Stimulated activated naive CD4-positive, alpha-beta T cell treated with Interleukin-2 at 50 U/mL for 16 hours (primary cell): ENCODE measurements around the gene NEU2.
"Not testable (repeated sequence)": the region's sequence is repeated elsewhere in the genome, so short reads cannot be mapped to it uniquely, and the experiment has no call there.

Source experiments
- DNase-seq: peaks from one replicate; lab custom pipeline; 2025; lab: John Stamatoyannopoulos, UW

Gene NEU2

DNA sequence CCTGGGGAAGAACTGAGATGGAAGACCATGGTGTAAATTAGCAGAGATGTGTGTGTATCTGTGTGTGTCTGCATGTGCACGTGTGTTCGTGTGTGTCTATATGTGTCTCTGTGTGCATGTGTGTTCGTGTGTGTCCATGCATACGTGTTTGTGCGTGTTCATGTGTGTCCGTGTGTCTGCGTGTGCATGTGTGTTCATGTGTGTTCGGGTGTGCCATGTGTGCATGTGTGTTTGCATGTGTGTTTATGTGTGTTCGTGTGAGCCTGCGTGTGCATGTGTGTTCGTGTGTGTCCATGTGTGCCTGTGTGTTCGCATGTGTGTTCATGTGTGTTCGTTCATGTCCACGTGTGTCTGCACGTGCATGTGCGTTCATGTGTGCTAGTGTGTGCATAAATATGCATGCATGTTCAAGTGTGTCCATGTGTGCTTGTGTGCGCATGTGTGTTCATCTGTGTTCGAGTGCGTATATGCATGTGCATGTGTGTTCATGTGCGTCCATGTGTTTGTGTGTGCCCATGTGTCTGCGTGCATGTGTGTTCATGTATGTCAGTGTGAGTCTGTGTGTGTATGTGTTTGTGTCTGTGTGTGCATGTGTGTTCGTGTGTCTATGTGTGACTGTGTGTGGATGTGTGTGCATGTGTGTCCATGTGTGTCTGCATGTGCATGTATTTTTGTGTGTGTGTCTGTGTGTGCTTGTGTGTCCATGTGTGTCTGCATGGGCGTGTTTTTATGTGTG is 3.1 kb downstream of the NEU2 start:
- no peak for DNase-seq

DNA sequence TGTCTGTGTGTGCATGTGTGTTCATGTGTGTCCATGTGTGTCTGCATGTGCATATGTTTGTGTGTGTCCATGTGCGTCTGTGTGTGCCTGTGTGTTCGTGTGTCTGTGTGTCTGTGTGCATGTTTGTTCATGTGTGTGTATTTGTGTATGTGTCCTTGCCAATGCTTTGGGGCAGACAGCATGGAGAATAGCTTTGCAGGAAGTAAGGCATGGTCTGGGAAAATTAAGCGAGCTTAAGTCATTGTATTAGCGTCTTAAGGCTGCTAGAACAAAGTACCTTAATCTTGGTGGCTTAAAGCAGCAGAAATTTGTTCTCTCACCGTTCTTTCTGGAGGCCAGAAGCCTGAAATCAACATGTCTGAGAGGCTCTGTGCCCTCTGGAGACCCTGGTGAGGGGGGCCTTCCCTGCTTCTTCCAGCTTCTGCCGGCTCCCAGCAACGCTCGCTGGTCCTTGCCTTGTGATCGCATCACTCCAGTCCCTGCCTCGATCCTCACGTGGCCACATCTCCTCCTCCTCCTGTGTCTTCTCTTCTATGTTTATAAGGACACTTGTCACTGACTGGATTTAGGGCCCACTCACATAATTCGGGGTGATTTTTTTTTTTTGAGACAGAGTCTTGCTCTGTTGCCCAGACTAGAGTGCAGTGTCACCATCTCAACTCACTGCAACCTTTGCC is 3.8 kb downstream of the NEU2 start:
- DNase-seq = no peak

DNA sequence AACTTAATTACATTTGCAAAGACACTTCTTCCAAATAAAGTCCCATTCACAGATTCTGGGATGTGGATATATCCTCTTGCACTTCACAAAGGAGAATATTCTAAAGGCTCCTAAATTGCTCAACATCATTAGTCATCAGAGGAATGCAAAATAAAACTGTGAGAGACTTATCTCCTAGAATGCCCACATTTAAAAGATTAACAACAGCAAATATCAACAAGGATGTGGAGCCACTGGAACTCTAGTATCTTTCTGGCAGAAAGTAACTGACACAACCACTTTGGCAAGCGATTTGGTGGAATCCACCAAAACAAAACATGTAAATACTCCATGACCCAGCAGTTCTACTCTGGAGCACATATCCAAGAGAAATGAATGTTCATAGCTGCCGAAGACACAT is 4.6 kb downstream of the NEU2 start:
- no peak for DNase-seq

DNA sequence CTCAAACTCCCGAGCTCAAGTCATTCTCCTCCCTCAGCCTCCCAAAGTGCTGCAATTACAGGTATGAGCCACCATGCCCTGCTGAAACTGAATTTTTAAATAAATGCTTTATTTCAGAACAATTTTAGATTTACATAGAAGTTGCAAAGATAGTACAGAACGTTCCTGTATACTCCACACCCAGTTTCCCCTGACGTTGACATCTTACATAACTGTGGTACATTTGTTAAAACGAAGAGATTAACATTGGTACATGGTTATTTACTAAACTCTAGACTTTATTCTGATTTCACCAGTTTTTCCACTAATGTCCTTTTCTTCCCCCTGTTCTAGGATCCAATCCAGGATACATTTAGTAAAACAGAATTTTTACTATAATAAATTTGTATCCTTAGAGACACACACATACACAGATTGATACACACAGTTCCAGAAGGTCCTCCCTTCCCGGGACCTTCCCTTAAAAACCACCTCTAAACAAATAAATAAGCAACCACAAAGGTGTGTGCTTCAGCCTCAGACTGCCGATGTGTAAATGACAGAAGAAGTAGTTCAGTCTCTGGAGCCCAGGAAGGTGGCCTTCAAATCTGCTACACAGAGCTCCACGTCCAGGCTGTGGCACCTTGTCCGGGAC is 6.9 kb downstream of the NEU2 start:
- DNase-seq = no peak

DNA sequence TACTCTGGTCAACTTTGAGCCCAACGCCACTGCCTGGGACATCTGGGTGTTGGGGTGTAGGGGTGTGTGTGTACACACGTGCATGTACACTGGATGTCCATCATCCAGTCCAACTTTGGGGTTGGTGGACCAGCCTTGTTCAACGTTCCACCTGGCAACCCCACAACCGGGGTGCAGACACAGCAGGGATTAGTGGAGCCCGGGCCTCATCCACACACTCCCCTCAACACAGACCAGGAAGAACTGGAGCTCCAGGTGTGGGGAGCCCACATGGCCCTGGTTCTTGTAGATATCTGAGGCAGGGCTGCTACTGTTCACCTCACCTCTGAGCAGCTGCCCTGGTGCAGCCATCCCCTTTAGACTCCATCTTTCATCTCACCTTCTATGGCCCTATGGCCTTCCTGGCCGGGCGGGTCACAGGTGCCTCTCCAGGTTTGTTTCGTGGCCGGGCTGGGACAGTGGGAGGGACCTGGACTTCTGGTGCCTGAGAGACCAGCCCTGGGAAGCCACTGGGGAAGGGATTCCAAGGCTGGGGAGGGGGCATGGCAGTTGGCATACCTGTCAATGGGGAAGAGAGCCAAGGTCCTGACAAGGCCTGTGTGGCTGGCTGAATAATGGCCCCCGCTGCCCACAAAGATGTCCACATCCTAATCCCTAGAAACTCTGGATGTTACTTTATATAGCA is 7.5 kb downstream of the NEU2 start:
- DNase-seq = no peak

DNA sequence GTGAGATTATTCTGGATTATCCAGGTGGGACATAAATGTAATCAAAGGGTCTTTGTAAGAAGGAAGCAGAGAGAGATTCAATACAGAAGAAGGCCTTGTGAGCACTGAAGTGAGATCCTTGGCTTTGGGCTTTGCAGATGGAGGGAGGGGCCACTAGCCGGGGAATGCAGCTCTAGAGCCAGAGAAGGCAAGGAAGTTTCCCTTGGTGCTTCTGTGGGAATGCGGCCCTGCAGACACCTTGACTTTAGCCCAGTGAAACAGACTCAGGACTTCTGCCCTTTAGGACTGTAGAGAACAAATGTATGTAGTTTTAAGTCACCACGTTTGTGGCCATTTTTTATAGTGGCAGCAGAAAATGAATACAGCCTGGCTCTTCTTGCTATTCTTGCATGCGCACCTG is 8.1 kb downstream of the NEU2 start:
- DNase-seq = no peak

DNA sequence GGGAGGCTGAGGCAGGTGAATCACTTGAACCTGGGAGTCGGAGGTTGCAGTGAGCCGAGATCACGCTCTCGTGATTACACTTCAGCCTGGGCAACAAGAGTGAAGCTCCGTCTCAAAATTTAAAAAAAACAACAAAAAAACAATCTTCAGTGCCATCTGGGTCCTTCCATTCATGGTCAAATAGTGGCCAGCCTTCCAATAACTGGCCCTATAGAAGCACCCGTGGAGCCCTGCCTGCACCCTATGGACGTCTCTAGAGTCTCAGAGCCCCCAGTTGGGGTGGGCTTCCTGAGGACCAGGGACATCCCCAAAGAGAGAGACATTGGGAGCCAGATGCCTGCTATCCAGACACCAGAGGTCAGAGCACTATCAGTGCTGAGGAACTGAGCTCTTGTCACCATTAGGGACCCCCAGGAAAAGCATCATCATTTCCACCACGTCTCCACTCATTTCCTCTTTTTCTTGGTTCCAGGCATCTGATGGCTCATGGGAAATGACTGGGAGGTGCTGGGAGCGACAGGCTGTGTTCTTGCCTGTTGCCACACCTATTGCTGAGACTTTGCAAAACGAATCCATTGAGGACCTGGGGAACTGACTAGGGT is 9.4 kb downstream of the NEU2 start:
- no peak for DNase-seq

DNA sequence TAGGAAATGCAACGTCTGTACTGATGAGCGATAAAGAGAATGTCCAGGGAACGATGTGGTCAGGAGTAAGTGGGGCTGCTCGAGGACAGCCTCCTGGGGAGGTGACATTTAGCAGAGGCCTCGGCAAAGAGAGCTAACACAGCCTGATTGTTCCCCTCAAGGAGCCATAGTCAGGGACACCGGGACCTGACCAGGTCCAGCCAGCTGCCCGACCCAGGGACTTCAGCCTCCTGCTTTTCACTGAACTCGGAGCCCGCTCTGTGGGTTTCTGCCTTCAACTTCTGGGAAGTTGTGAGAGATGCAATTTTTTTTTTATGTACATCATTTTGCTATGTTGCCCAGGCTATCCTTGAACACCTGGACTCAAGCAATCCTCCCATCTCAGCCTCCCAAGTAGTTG is 10.1 kb downstream of the NEU2 start:
- DNase-seq = no peak

DNA sequence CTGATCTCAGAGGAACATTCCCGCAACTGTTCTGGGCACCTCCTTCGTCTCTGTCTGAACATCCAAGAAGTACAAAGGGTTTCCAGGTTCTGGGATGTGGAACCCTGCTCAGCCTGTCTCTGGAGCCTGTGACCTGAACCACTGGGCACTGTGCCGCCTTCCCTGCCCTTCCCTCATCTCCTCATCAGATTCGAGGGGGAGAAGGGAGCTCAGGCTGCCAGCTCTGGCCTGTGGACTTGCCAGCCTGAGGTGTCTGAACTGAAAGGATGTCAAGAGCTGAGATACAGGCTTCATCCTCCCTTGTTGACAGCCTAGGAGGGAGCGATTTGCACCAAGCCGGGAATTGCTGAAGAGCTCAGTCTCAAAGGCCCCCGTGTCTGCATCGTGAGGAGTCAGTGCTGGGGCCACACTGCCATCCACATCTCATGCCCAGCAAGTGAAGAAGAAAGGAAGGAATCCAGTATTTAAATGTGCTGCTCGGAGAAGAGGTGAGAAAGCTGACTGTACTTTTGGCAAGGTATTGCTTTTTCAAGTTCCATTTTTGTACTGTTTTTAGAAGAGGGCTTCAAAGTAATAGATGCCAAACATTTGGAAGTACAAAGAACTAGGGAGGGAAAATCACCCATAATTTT is 12.6 kb downstream of the NEU2 start:
- DNase-seq = no peak

DNA sequence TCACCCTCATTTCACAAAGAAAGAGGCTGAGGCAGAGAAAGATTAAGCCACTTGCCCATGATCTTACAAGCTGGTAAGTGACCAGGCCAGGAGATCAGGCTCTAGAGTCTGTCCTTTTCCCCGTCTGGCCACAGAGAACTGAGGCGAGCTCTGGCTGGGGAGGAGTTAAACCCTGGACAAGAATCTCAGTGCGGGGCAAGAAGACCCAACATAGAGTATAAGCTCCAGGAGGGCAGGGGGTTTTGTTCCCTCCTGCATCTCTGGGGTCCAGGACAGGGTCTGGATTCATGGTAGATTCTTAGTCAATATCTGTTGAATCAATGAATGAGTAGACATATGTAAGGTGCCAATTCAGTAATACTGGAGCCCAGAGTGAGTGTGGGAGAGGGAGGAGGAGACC is 14.7 kb downstream of the NEU2 start:
- no peak for DNase-seq

DNA sequence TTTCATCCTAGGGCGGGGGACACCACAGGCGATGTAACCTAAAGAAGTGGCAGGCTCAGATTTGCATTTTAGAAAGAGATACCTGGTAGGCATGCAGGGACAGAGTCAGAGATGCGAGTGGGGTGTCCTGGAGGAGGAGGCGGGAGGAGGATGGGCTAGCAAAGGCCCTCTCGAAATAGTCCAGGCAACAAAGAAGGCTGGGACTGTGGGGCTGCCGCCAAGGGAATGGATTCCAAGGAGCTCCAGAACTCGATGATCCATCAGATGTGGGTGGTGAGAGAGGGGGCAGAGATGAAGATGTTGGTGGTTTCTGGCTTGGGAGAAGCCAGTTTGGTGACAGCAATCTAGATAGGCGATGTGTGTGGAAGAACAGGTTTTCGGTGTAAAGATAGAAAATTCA is 15.2 kb downstream of the NEU2 start:
- no peak for DNase-seq

DNA sequence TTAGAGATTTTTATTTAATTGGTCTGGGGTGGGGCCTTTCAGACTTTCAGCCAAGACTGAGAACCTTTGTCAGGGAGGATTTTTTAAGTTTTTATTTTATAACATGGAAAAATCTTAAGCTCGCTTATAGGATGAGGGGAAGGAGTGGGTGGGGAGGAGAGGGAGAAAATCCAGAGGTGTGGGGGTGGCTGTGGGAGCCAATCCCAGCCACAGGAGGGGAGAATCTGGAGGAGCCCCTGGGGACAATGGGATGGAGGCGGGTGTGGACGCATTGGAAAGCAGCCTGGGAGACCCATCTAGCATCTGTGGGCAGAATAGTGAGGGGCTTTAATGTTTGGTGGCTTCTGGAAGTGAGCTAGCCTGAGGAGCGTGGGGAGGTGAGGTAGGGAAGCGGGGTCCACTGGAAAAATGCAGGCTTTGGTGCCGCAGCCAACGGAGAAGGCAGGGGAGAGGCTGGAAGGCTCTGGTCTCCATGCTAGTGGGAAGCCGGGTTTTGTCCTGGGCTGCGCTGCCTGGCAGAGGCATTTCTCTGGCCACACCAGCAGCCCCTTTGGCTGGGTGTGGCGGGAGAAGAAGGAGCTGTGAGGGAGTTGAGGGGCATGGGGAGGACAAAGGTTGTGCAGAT is 16.2 kb downstream of the NEU2 start:
- DNase-seq = no peak

DNA sequence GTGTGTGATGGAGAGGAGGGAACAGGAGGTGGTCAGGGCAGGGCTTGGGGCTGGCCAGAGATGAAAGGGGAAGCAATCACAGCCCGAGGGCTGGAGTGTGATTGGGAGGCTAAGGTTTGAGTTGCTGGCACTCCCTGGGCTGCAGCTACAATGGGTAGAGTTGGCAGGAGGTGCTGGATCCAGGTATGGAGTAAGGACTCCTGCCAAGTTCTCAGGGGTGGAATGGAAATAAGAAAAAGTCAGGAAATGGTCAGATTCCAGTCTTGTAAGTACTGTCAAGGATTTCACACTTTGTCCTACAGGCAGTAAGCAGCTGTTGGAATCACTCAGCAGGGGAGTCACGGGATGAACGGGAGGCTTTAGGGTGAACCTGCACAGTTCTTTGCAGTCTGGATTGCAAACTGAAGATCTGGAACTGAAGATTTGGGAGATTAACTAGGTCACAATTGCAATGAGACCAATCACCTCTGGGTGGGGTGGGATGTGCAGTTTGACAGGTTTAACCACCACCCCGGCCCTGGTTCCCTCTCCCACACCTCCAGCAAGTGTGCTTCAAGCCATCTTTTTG is 16.8 kb downstream of the NEU2 start:
- DNase-seq = no peak

DNA sequence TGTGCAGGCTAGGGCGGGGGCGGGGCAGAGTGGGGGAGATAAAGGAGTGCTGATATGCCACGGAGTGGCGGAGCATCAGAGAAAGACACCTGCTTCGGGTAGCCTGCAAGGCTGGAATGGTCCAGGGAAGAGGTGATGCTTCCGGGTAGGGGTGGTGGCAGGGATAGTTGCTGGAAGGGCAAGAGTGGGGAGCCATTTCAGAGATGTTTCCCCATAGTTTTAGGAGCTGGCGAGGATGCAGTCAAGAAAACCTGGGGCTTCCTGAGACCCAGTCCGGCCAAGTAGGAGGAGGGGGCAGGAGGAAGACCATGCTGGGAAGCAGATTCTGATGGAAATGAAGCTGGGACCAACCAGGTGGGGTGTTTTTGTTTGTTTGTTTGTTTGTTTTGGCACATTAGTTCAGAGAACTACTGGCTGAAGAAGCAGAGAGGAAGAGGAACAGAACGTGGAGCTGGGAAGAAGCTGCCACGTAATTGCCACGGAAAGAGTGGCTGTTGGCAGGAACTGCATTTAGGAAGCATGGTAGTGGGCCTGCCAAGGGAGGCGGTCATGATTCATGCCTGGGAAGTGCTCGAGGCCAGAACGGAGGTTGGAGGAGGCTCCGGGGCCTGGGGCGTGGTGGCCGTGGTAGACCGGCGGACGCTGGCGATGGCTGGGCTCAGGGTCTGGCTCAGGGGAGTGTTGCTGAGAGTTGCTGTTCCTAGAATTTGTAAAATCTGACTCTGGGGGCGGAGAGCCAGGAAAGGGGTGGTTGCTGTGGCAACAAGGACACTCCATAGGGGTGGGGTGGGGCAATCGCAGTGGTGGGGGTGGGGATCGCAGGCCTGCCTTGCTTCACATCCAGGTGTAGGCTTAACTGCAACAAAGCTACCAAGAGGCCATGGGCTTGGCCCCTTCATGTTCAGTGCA is 19.0 kb downstream of the NEU2 start:
- no peak for DNase-seq

DNA sequence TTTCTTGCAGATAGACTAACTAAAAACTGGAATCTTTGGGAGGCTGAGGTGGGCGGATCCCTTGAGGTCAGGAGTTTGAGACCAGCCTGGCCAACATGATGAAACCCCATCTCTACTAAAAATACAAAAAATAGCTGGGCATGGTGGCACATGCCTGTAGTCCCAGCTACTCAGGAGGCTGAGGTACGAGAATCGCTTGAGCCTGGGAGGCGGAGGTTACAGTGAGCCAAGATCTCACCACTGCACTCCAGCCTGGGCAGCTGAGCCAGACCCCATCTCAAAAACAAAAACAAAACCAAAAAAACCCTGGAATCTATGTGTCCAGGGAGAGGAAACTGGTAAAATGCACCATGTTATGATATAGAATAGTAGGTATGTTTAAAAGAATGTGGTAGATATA is 20.0 kb downstream of the NEU2 start:
- DNase-seq = not testable (repeated sequence)

DNA sequence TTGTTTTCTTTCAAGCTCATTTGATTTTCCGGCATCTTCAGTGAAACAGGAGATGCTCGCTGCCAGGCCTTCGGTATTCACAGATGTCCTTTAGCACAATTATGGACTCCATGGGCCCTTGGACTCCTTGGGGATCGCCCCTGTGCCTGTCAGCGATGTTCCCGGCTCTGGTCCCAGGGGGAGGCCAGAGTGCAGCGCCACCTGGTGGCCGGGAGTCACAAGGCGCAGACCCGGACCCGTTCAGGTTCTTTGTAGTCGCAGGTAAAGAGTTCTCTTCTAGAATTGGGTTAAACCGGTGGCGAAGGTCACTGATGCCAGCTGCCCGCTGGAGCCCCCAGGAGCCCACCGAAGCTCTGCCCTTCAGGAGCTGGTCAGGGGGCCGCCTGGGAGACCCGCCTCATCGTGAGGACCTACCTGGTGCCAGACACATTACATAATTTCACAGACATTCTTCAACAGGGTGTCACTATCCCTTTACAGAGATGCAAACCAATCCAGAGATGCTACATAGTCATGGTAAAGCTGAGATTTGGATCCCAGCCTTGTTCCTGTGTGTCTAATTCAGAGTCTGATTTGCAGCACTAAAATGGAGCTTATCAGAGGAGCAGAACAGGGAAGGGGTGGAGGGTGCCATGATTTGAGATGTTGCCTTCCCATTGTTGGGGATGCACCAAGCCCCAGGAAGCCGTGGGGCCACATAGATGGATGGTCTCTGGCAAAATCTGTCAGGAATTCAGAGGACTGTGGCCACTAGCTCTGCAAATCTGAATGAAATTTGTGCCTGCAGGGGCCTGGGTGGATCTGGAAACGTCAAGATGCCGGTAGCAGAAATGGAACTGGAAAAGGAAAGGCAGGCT is 21.7 kb downstream of the NEU2 start:
- DNase-seq = peak; percentile 62

DNA sequence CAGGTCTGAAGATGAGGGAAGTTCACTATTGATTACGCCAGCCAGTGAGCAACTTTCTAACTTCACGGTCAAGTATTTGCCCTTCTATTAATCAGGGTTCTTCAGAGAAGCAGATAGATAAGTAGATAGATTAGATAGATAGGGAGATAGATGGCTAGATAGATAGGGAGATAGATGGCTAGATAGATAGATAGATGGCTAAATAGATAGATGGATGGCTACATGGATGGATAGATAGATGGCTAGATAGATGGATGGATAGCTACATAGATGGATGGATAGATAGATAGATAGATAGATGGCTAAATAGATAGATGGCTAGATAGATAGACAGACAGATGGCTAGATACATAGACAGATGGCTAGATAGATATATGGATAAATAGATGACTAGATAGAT is 22.9 kb downstream of the NEU2 start:
- no peak for DNase-seq

DNA sequence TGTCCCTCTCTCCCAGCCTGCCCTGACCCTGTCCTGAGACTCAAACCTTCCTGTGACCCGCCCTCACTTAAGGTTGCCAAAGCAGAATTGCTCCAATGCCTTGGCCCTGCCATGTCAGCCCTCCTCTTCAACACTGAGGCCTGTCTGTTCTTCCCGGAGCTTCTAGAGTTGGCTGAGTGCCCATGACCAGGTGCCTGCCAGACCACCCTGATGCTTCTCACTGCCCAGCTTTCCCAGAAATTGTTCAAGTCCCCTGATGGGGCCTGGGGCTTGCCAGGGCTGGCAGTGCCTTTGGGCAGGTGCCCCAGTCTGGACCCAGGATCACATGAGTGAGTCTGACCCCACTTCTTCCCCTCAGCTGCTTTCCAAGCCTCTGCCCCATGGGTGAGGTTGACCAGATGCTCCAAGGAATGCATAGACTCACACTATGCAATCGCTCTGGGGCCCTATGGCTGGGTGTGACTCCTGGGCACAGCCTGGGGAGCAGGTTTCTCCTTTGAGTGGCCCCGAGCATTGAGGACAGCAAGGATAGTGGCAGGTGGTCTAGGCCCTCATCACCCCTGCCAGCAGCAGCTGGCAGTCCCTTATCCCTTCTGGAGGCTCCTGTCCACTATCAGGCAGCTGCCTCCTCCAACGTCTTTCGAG is 24.6 kb downstream of the NEU2 start:
- DNase-seq = no peak
